K562 (cell line): ENCODE measurements around the gene CD40. TPM values are rescaled to one million over a fixed set of nuclear protein-coding genes. Genes with fewer than 3 reads are reported as not detected.

Experiments used
- CSDE1 ChIP-seq, 2 experiments: fragments of 450-650 bp; IDR thresholded peaks; 2 replicates each; pipeline ENCODE4 v1.6.1; 2016; ENCODE audit warnings: mild to moderate bottlenecking in 1 of 2
- KLF10 ChIP-seq: fragments of 250-450 bp; sonication (Bioruptor Pico); IDR thresholded peaks from 2 replicates; pipeline ENCODE4 v1.6.1; 2021; ENCODE audit warnings: matching md5 sums
- MED1 ChIP-seq: sonication (generic); formaldehyde crosslinking; IDR thresholded peaks from 2 replicates; pipeline ENCODE4 v1.8.1; 2023; ENCODE audit warnings: missing genetic modification reagents, borderline replicate concordance
- NEUROD1 ChIP-seq: fragments of 150-350 bp; IDR thresholded peaks from 2 replicates; pipeline ENCODE4 v1.6.1; 2014; ENCODE audit warnings: borderline replicate concordance, low read length, low read depth; ENCODE audit not compliant: partially characterized antibody
- NFE2L1 ChIP-seq: fragments of 450-650 bp; IDR thresholded peaks from 2 replicates; pipeline ENCODE4 v1.6.1; 2016; ENCODE audit warnings: missing genetic modification characterization, low read depth, mild to moderate bottlenecking, missing compliant biosample characterization, moderate library complexity, borderline replicate concordance
- NR4A1 ChIP-seq, 2 experiments: fragments of 250-450 bp in 1 of 2; fragments of 450-650 bp in 1 of 2; sonication (Bioruptor Pico) in 1 of 2; IDR thresholded peaks; 2 replicates each; pipeline versions ENCODE4 v1.4.0 to v1.6.1; 2016 to 2020; ENCODE audit warnings: mild to moderate bottlenecking in 2 of 2, missing compliant biosample characterization in 1 of 2, missing genetic modification characterization in 1 of 2, moderate library complexity in 1 of 2
- PHB ChIP-seq: fragments of 250-450 bp; sonication (Bioruptor Pico); IDR thresholded peaks from 2 replicates; pipeline ENCODE4 v1.5.0; 2021
- TRIM24 ChIP-seq, 2 experiments: fragments of 450-650 bp; IDR thresholded peaks; 2 replicates each; pipeline ENCODE4 v1.6.1; 2016
- ZBED1 ChIP-seq: IDR thresholded peaks from 2 replicates; pipeline ENCODE4 v1.6.1; 2014
- ZNF23 ChIP-seq: fragments of 250-450 bp; sonication (Bioruptor Pico); IDR thresholded peaks from 2 replicates; pipeline ENCODE4 v1.4.0; 2020; ENCODE audit warnings: mild to moderate bottlenecking
- ZSCAN29 ChIP-seq: fragments of 450-650 bp; IDR thresholded peaks from 2 replicates; pipeline ENCODE4 v1.6.1; 2017
- polyA plus RNA-seq, 8 experiments: library from polyadenylated mRNA; depleted of rRNA in 4 of 8; stranded (reverse) in 5 of 8; unstranded in 3 of 8; fragments of >200 nt; fragmentation: Nextera tagmentation in 2 of 8; fragmentation: Illumina TruSeq in 1 of 8; extraction: Ambion mirVana in 2 of 8; extraction: Trizol in 1 of 8; gene quantifications; 2 replicates each; pipeline versions ENCODE4 v1.2.1 to v1.2.3, GENCODE V29; 2011 to 2014; ENCODE audit warnings: inconsistent platforms in 1 of 8, missing spikeins in 1 of 8
- total RNA-seq, 7 experiments: library from RNA; depleted of rRNA in 6 of 7; stranded (reverse); fragments of >200 nt in 6 of 7; fragmentation: Illumina TruSeq in 2 of 7; extraction: Trizol in 2 of 7; gene quantifications; 2 replicates each; pipeline versions ENCODE4 v1.2.1 to v1.2.3, GENCODE V29; 2011 to 2021; ENCODE audit warnings: low replicate concordance in 1 of 7
- TF ChIP-seq, protein P1 (sequence below): fragments of 450-650 bp; formaldehyde crosslinking; IDR thresholded peaks from 2 replicates; pipeline ENCODE4 v1.4.0; 2020; ENCODE audit warnings: mild to moderate bottlenecking, moderate library complexity
- TF ChIP-seq, protein P2 (sequence below): fragments of 250-450 bp; sonication (Bioruptor Pico); IDR thresholded peaks from 2 replicates; pipeline ENCODE4 v1.9.0; 2021; ENCODE audit warnings: mild to moderate bottlenecking
- TF ChIP-seq, protein P3 (sequence below), 2 experiments: fragments of 450-650 bp; IDR thresholded peaks; 2 replicates each; pipeline ENCODE4 v1.6.1; 2018; ENCODE audit warnings: mild to moderate bottlenecking in 2 of 2, low read depth in 1 of 2; ENCODE audit not compliant: partially characterized antibody in 2 of 2
- TF ChIP-seq, protein P4 (sequence below): fragments of 450-650 bp; IDR thresholded peaks from 2 replicates; pipeline ENCODE4 v1.7.1; 2018; ENCODE audit warnings: mild to moderate bottlenecking, low read depth; ENCODE audit not compliant: partially characterized antibody
- TF ChIP-seq, protein P5 (sequence below): conservative IDR thresholded peaks from 2 replicates; pipeline ENCODE4 v1.6.1; 2011; ENCODE audit warnings: low read depth, mild to moderate bottlenecking, low read length; ENCODE audit not compliant: control insufficient read depth

The CD40 gene
- total and polyA plus RNA-seq, 9 of the 15 experiments (the other 6 are each of a cell fraction or from before 2014, with no cell fraction given): 0.76 to 3.7 (median 1.6) TPM

DNA sequence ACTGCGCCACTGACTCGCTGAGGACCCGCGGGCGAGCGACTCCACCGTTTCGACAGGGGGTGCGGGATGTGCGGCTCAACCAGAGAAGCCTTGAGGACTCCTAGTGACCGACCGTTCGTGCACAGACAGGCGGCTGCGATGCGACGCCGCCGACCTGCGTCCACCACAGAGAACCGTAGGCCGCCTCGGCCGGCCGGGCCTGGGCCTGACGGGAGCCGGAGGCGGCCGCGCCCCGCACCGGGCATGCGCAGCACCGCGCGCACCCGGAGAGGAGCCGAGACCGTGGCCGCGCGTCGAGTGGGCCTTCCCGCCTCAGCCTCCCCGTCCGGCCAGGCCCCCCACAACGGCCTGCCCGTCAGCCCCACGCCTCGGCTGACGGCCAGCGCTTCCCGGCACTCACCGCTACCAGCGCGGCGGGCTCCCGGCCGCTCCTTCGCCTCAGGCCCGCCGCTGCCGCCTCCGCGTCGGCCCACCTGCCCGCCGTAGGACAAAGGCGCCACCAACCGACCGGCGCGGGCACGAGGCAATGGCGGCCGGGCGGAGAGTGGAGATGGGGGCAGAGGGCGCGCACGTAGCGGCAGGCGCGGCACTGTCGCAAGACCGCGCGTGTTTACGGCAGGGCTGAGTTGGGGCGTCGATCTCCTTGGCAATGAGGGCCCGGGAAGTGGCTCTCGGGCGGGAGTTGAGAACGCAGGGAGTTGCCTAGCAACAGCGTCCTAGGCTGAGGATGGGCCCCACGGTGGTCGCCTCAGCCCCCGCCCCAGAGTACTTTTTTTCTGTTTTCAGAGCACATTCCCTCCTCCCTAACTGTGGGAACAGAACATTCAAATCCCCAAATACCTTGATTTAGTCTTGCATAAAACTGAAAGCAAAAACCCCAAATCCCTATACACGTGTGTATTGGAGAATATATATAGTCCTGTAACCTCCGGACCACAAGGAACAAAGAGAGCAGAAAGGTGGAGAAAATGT, 28.4 kb upstream of the CD40 start, which contains the start of gene NCOA5 (continued):
- TF ChIP-seq NR4A1 (CRISPR knock-in tag; IDR thresholded peaks at IDR 0.05) (no peak), NR4A1 (tag; IDR thresholded peaks at IDR 0.05) (peak; percentile 86; the same call in 1 of the 2 replicates), ZNF23 (CRISPR knock-in tag) (no peak), PHB (CRISPR knock-in tag) (no peak), TRIM24 (IDR thresholded peaks at IDR 0.05) (0 out of 4 replicates have a peak, but pooled peaks of 1 of the 2 experiments have one; percentile 12), NFE2L1 (tag) (no peak), MED1 (CRISPR knock-in tag) (0 out of 2 replicates have a peak, but pooled peaks have one; percentile 54), CSDE1 (IDR thresholded peaks at IDR 0.05) (peak in 1 of 2 experiments; percentile 94; a peak in 2 of 4 replicates), KLF10 (CRISPR knock-in tag) (no peak), NEUROD1 (peak; percentile 42), ZBED1 (no peak), ZSCAN29 (no peak)
- TF ChIP-seq, protein P1, sequence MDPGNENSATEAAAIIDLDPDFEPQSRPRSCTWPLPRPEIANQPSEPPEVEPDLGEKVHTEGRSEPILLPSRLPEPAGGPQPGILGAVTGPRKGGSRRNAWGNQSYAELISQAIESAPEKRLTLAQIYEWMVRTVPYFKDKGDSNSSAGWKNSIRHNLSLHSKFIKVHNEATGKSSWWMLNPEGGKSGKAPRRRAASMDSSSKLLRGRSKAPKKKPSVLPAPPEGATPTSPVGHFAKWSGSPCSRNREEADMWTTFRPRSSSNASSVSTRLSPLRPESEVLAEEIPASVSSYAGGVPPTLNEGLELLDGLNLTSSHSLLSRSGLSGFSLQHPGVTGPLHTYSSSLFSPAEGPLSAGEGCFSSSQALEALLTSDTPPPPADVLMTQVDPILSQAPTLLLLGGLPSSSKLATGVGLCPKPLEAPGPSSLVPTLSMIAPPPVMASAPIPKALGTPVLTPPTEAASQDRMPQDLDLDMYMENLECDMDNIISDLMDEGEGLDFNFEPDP: no peak
- TF ChIP-seq, protein P2, sequence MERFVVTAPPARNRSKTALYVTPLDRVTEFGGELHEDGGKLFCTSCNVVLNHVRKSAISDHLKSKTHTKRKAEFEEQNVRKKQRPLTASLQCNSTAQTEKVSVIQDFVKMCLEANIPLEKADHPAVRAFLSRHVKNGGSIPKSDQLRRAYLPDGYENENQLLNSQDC (CRISPR knock-in tag): no peak
- TF ChIP-seq, protein P3, sequence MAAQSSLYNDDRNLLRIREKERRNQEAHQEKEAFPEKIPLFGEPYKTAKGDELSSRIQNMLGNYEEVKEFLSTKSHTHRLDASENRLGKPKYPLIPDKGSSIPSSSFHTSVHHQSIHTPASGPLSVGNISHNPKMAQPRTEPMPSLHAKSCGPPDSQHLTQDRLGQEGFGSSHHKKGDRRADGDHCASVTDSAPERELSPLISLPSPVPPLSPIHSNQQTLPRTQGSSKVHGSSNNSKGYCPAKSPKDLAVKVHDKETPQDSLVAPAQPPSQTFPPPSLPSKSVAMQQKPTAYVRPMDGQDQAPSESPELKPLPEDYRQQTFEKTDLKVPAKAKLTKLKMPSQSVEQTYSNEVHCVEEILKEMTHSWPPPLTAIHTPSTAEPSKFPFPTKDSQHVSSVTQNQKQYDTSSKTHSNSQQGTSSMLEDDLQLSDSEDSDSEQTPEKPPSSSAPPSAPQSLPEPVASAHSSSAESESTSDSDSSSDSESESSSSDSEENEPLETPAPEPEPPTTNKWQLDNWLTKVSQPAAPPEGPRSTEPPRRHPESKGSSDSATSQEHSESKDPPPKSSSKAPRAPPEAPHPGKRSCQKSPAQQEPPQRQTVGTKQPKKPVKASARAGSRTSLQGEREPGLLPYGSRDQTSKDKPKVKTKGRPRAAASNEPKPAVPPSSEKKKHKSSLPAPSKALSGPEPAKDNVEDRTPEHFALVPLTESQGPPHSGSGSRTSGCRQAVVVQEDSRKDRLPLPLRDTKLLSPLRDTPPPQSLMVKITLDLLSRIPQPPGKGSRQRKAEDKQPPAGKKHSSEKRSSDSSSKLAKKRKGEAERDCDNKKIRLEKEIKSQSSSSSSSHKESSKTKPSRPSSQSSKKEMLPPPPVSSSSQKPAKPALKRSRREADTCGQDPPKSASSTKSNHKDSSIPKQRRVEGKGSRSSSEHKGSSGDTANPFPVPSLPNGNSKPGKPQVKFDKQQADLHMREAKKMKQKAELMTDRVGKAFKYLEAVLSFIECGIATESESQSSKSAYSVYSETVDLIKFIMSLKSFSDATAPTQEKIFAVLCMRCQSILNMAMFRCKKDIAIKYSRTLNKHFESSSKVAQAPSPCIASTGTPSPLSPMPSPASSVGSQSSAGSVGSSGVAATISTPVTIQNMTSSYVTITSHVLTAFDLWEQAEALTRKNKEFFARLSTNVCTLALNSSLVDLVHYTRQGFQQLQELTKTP (IDR thresholded peaks at IDR 0.05; ENCODE audit: low read depth in 1 of 2, partially characterized antibody in 2 of 2): no peak
- TF ChIP-seq, protein P4, sequence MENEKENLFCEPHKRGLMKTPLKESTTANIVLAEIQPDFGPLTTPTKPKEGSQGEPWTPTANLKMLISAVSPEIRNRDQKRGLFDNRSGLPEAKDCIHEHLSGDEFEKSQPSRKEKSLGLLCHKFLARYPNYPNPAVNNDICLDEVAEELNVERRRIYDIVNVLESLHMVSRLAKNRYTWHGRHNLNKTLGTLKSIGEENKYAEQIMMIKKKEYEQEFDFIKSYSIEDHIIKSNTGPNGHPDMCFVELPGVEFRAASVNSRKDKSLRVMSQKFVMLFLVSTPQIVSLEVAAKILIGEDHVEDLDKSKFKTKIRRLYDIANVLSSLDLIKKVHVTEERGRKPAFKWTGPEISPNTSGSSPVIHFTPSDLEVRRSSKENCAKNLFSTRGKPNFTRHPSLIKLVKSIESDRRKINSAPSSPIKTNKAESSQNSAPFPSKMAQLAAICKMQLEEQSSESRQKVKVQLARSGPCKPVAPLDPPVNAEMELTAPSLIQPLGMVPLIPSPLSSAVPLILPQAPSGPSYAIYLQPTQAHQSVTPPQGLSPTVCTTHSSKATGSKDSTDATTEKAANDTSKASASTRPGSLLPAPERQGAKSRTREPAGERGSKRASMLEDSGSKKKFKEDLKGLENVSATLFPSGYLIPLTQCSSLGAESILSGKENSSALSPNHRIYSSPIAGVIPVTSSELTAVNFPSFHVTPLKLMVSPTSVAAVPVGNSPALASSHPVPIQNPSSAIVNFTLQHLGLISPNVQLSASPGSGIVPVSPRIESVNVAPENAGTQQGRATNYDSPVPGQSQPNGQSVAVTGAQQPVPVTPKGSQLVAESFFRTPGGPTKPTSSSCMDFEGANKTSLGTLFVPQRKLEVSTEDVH: peak; percentile 78
- TF ChIP-seq, protein P5, sequence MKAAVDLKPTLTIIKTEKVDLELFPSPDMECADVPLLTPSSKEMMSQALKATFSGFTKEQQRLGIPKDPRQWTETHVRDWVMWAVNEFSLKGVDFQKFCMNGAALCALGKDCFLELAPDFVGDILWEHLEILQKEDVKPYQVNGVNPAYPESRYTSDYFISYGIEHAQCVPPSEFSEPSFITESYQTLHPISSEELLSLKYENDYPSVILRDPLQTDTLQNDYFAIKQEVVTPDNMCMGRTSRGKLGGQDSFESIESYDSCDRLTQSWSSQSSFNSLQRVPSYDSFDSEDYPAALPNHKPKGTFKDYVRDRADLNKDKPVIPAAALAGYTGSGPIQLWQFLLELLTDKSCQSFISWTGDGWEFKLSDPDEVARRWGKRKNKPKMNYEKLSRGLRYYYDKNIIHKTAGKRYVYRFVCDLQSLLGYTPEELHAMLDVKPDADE: 0 out of 2 replicates have a peak, but pooled peaks have one; percentile 26
